ENCODE measurements around the gene ZNF418.

ZNF418 gene

GRCh38 chr19:57934820-57935665 lies at the start of gene ZNF418:
Gene ZNF418 (minus strand): TSS chr19:57935402. CDS start chr19:57933822, 1,580 bp downstream.
- peaks cover 12% of the 10 kb centered on the region; the same call in 1 of the 2 replicates for H3K79me2 ChIP-seq (ENCODE audit: insufficient read depth, low read length)
- H3K4me2 ChIP-seq (ENCODE audit: insufficient read depth, low read length): no peak within 1 kb of the TSS
- DNase-seq (no peak), ATAC-seq (ENCODE audit: insufficient read depth, low read depth) (no peak)
- H2AFZ ChIP-seq (ENCODE audit: low read depth, low read length): no peak within 1 kb of the TSS
- TF ChIP-seq CTCF (IDR thresholded peaks at IDR 0.05; ENCODE audit: borderline replicate concordance, extremely low read depth, low read length, poor library complexity, severe bottlenecking) (no peak), EZH2 (IDR thresholded peaks at IDR 0.05; ENCODE audit: borderline replicate concordance, low read depth, low read length, severe bottlenecking) (no peak)
- H3K4me1 ChIP-seq (ENCODE audit: insufficient read depth, low read length): peaks cover 6% of the 10 kb centered on the region
- no peak within 1 kb of the TSS for H3K27ac ChIP-seq (ENCODE audit: low read length)
- no peaks in the 10 kb centered on the region for H3K27me3 ChIP-seq (ENCODE audit: insufficient read depth, low read length, poor library complexity)
- H4K20me1 ChIP-seq (ENCODE audit: insufficient read depth, low read length): no peaks in the 10 kb centered on the region
- no peak within 1 kb of the TSS for H3K9ac ChIP-seq (ENCODE audit: low read depth, low read length)
- peaks cover 2% of the 10 kb centered on the region for H3K9me3 ChIP-seq (ENCODE audit: insufficient read depth, low read length, severe bottlenecking)
- H3K36me3 ChIP-seq (ENCODE audit: insufficient read depth, low read length): peaks cover 38% of the 10 kb centered on the region
- H3K4me3 ChIP-seq (ENCODE audit: low read depth in 1 of 2, low read length in 2 of 2): no peak within 1 kb of the TSS

- peaks cover 73% of the 10 kb centered on the region for H3K36me3 ChIP-seq (ENCODE audit: insufficient read depth, low read length)
- no peak for ATAC-seq (ENCODE audit: insufficient read depth, low read depth)
- H3K9me3 ChIP-seq (ENCODE audit: insufficient read depth, low read length, severe bottlenecking): peaks cover 93% of the 10 kb centered on the region
- no peak overlapping the region for H3K27ac ChIP-seq (ENCODE audit: low read length)
- TF ChIP-seq CTCF (IDR thresholded peaks at IDR 0.05; ENCODE audit: borderline replicate concordance, extremely low read depth, low read length, poor library complexity, severe bottlenecking): no peak
- no peak for TF ChIP-seq EZH2 (IDR thresholded peaks at IDR 0.05; ENCODE audit: borderline replicate concordance, low read depth, low read length, severe bottlenecking)
- no peak overlapping the region for H3K9ac ChIP-seq (ENCODE audit: low read depth, low read length)
- H3K4me1 ChIP-seq (ENCODE audit: insufficient read depth, low read length): no peaks in the 10 kb centered on the region
- no peak overlapping the region for H3K4me2 ChIP-seq (ENCODE audit: insufficient read depth, low read length)
- no peaks in the 10 kb centered on the region for H3K27me3 ChIP-seq (ENCODE audit: insufficient read depth, low read length, poor library complexity)
- no peak overlapping the region for H3K4me3 ChIP-seq (ENCODE audit: low read depth in 1 of 2, low read length in 2 of 2)
- no peak for DNase-seq
- H2AFZ ChIP-seq (ENCODE audit: low read depth, low read length): no peak overlapping the region
- H4K20me1 ChIP-seq (ENCODE audit: insufficient read depth, low read length): no peaks in the 10 kb centered on the region
- no peaks in the 10 kb centered on the region for H3K79me2 ChIP-seq (ENCODE audit: insufficient read depth, low read length)
Observed at GRCh38 chr19:57978586-57979289, 43.5 kb upstream of the ZNF418 start.

- Histone ChIP-seq H3K4me3 (ENCODE audit: low read depth in 1 of 2, low read length in 2 of 2) (no peak within 1 kb of the TSS), H3K27ac (ENCODE audit: low read length) (no peak within 1 kb of the TSS), H3K36me3 (ENCODE audit: insufficient read depth, low read length) (peaks cover 32% of the 10 kb centered on the region), H3K79me2 (ENCODE audit: insufficient read depth, low read length) (no peaks in the 10 kb centered on the region), H3K4me1 (ENCODE audit: insufficient read depth, low read length) (no peaks in the 10 kb centered on the region), H3K27me3 (ENCODE audit: insufficient read depth, low read length, poor library complexity) (no peaks in the 10 kb centered on the region), H4K20me1 (ENCODE audit: insufficient read depth, low read length) (no peaks in the 10 kb centered on the region), H2AFZ (ENCODE audit: low read depth, low read length) (no peak within 1 kb of the TSS), H3K4me2 (ENCODE audit: insufficient read depth, low read length) (no peak within 1 kb of the TSS), H3K9me3 (ENCODE audit: insufficient read depth, low read length, severe bottlenecking) (peaks cover 66% of the 10 kb centered on the region), H3K9ac (ENCODE audit: low read depth, low read length) (no peak within 1 kb of the TSS)
- DNase-seq (no peak), ATAC-seq (ENCODE audit: insufficient read depth, low read depth) (no peak)
- no peak for TF ChIP-seq EZH2 (IDR thresholded peaks at IDR 0.05; ENCODE audit: borderline replicate concordance, low read depth, low read length, severe bottlenecking)
- no peak for TF ChIP-seq CTCF (IDR thresholded peaks at IDR 0.05; ENCODE audit: borderline replicate concordance, extremely low read depth, low read length, poor library complexity, severe bottlenecking)
Observed at GRCh38 chr19:57974434-57974833, 39.2 kb upstream of the ZNF418 start, which contains the start of gene C19orf18. Gene C19orf18 (minus strand): TSS chr19:57974534. CDS start chr19:57974432, 102 bp downstream.
